ENCODE data around the gene KLHL29. TPM values are rescaled to one million over a fixed set of nuclear protein-coding genes. Genes with fewer than 3 reads are reported as not detected.

The KLHL29 gene
- total RNA-seq, 4 donors from 2014 or later = 2.2 to 3.3 (median 2.7) TPM

DNA sequence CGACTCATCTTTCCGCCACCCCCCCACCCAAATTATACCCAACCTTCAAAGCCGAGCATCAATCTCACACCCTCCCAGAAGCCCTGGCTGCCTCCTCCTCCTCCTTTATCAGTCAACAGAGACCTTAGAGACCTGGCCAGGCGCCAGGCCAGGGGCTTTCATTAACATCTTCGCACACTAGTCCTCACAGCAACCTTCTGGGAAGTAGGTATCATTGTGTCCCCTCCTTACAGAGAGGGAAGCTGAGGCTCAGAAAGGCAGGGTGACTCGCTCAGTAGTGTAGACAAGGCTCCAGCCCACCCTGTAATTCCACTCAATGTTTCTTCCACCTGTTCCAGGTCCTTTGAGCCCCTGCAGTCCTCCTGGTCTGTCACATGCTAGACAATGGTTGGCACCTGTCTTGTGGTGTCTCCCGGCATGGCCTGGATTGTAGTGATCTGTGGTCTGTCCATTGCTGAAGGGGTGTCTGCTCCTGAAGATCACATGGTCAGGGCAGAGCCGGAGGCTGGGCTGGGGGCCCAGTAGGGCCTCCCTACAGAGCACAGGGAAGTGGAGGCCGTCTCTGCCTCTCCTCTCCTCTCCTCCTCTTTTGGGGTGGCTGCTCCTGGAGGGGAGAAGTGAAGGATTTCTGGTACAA lies 36.0 kb downstream of the KLHL29 start:
- WGBS, 2 donors = 90 to 93% methylated on average over 8 to 9 of the region's 9 CpGs
- Histone ChIP-seq H3K36me3 (no peaks in the 10 kb centered on the region), H3K4me1 (no peaks in the 10 kb centered on the region)

DNA sequence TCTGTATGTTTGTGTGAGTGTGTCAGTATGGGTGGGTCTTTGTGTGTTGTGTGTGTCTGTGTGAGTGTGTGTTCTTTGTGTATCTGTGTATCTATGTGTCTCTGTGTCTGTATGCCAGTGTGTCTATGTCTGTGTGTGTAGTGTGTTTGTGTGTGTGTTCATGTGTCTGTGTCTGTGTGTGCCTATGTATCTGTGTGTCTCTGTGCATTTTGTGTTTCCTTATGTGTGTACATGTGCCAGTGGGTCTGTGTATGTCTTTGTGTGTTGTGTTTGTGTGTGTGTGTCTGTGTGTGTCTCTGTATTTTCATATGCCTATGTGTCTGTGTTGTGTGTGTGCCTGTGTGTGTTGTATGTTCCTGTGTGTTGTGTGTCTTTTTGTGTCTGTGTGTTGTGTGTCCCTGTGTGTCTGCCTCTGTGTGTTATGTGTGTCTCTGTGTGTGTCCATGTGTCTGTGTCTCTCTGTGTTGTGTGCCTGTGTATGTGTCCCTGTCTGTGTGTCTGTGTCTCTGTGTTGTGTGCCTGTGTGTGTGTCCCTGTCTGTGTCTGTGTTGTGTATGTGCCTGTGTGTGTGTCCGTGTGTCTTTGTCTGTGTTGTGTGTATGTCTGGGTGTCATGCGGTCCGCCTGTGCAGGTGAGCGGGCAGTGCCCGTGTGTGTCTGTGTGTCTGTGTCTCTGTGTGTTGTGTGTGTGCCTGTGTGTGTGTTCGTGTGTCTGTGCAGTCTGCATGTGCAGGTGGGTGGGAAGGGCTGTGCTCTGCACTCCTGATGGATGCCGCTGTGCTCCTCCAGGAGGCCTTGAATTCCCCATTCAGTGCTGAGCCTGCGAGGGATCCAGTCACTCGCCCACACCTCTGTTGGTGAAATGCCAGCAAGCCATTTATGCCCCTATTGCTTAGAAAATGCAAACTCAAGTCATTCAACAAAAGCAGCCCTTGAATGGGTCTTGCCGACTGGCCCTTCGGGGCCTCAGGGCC lies 37.4 kb downstream of the KLHL29 start:
- no peak overlapping the region for H3K27ac ChIP-seq
- H3K27me3 ChIP-seq = no peaks in the 10 kb centered on the region
- no peaks in the 10 kb centered on the region for H3K4me1 ChIP-seq
- H3K9me3 ChIP-seq = no peaks in the 10 kb centered on the region
- no peak overlapping the region for H3K4me3 ChIP-seq (replicated peaks in 1 of 3)
- no peaks in the 10 kb centered on the region for H3K36me3 ChIP-seq
- no peak for TF ChIP-seq POLR2A (IDR thresholded peaks at IDR 0.05)
- no peak for TF ChIP-seq CTCF (IDR thresholded peaks at IDR 0.05)
- intact Hi-C loops (cut with DNase I) = no loop called here
- DNase-seq = no peak
- 89% methylated on average over 10 of the region's 11 CpGs; no CpG with 5 or more reads in 1 of the 2 donors for WGBS, 2 donors

More for the DNA sequence above, 36.0 kb downstream of the KLHL29 start:
- no peaks in the 10 kb centered on the region for H3K9me3 ChIP-seq
- H3K27ac ChIP-seq = no peak overlapping the region
- no peaks in the 10 kb centered on the region for H3K27me3 ChIP-seq
- intact Hi-C loops (cut with DNase I) = no loop called here
- TF ChIP-seq CTCF (IDR thresholded peaks at IDR 0.05) (no peak), POLR2A (IDR thresholded peaks at IDR 0.05) (no peak)
- H3K4me3 ChIP-seq (replicated peaks in 1 of 3) = no peak overlapping the region
- no peak for DNase-seq

GRCh38 chr2:23423062-23423872 lies 38.3 kb downstream of the KLHL29 start:
- intact Hi-C loops (cut with DNase I) = no loop called here
- DNase-seq = no peak
- Histone ChIP-seq H3K27me3 (no peaks in the 10 kb centered on the region), H3K4me1 (no peaks in the 10 kb centered on the region), H3K27ac (no peak overlapping the region), H3K4me3 (replicated peaks in 1 of 3) (no peak overlapping the region), H3K36me3 (no peaks in the 10 kb centered on the region), H3K9me3 (no peaks in the 10 kb centered on the region)
- WGBS, 2 donors = 84 to 87% methylated on average over 22 to 27 of the region's 31 CpGs
- TF ChIP-seq POLR2A (IDR thresholded peaks at IDR 0.05) (no peak), CTCF (IDR thresholded peaks at IDR 0.05) (no peak)

DNA sequence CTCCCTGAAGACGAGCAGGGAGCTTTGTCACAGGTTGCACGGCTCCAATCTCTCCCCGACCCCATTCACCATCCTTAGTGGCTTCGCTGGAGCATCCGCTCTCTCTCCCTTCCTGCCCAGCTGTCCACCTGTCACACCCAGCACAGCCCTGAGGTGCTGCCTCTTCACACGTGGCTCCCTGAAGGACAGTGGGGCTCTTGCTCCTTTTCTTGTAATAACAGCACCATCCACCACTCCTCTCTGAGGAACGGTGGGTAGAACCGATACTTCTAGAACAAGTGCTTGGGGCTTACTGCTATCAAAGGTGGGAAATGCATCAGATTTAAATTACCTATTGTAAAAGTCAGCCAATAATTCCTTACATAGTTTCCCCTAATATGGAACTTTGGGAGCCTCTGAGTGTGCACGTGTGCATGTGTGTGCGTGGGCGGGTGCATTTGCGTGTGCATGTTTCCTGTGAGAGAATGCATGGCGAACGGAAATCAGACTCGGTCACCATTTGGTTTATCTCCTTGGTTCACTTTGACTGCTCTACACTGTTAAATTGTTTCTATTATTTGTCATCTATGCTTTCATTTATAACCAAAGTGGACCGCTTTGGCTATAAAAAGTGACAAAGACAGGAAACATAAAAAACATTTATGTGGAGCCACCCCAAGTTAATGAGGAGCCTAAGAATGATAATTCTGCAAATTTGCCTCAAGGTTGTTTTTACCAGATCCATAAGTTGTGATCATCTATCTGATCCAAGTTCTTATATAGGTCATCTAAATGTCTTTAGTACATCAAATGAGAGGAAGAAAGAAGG lies 39.1 kb downstream of the KLHL29 start:
- Histone ChIP-seq H3K4me3 (replicated peaks in 1 of 3) (no peak overlapping the region), H3K36me3 (no peaks in the 10 kb centered on the region), H3K27me3 (no peaks in the 10 kb centered on the region), H3K27ac (no peak overlapping the region), H3K9me3 (no peaks in the 10 kb centered on the region), H3K4me1 (no peaks in the 10 kb centered on the region)
- DNase-seq = no peak
- WGBS, 2 donors = 80 to 91% methylated on average over 16 of the region's 16 CpGs
- TF ChIP-seq POLR2A (IDR thresholded peaks at IDR 0.05) (no peak), CTCF (IDR thresholded peaks at IDR 0.05) (no peak)
- intact Hi-C loops (cut with DNase I) = no loop called here

All from thyroid gland (tissue), 4 donors.